ENCODE data around the gene ENPP4.

GRCh38 chr6:46113370-46113769 is 16.4 kb upstream of the ENPP4 start:
- TF ChIP-seq POLR2A (IDR thresholded peaks at IDR 0.05; ENCODE audit: low read depth, low read length) (no peak), POU2F2 (IDR thresholded peaks at IDR 0.05; ENCODE audit: low read depth, low read length) (no peak), POLR2AphosphoS5 (IDR thresholded peaks at IDR 0.05; ENCODE audit: low read depth, low read length) (no peak)
